ENCODE results near the gene ZNRD2.

Gene ZNRD2

DNA sequence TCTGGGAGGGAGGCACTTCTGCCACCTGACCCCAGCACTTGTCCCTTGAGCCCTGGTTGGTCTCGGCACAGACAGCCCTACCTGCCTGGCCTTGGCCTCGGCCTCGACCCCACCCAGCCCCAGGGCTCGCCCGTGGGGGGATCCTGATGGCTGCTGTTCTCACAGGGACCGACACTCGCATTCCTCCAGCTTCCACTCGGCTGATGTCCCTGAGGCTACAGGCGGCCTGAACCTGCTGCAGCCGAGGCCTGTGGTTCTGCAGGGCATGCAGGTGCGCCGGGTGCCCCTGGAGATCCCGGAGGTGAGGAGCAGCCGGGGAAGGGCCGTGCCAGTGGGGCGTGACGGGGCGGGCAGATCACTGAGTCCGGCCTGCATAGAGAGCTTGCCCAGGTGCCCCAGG lies 50.4 kb downstream of the ZNRD2 start:
- Mint-ChIP-seq H3K4me1 (ENCODE audit: low read depth) (peaks cover 30% of the 10 kb centered on the region), H3K36me3 (ENCODE audit: low read depth) (peaks cover 92% of the 10 kb centered on the region)

DNA sequence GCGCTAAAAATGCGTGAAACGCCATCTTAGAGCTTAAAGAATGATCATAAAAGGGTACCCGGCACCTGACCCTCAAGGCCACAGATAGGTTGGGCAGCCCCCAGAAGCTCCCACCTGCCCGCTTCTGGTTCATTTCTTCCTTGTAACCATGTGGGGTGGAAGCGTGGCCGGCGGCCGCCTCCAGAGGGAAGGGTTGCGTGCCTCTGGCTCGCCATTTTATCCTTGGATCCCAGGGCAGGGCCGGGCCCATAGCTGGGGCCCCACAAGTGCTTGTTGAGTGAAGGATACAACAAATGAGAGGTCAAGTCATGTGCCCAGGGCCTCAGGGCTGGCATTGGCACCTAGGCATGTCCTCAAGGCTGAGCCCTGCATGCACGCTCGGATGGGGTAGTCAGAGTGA lies 51.2 kb downstream of the ZNRD2 start:
- peaks cover 32% of the 10 kb centered on the region for H3K4me1 Mint-ChIP-seq (ENCODE audit: low read depth)
- no peaks in the 10 kb centered on the region for H3K9me3 Mint-ChIP-seq
- H3K36me3 Mint-ChIP-seq (ENCODE audit: low read depth): peaks cover 95% of the 10 kb centered on the region
- no peaks in the 10 kb centered on the region for H3K27me3 Mint-ChIP-seq
- no peak overlapping the region for H3K27ac Mint-ChIP-seq
- DNase-seq: no peak
- no peak overlapping the region for H3K4me3 Mint-ChIP-seq

More for the DNA sequence above, 50.4 kb downstream of the ZNRD2 start:
- DNase-seq: no peak
- Mint-ChIP-seq H3K4me3 (no peak overlapping the region), H3K27me3 (no peaks in the 10 kb centered on the region), H3K9me3 (no peaks in the 10 kb centered on the region), H3K27ac (peak overlapping the region; percentile 44)
